ENCODE results near the gene MTMR2. TPM values are rescaled to one million over a fixed set of nuclear protein-coding genes. Genes with fewer than 3 reads are reported as not detected.

The MTMR2 gene
- total and polyA plus RNA-seq, 9 of the 15 experiments (the other 6 are each of a cell fraction or from before 2014, with no cell fraction given) = 12.6 to 35.8 (median 25.2) TPM

- TF ChIP-seq HDAC6 (IDR thresholded peaks at IDR 0.05; ENCODE audit: low read depth, low read length) = no peak
- no peak for TF ChIP-seq MAFK (IDR thresholded peaks at IDR 0.05; ENCODE audit: low read length)
- no peak for TF ChIP-seq ATF4 (CRISPR knock-in tag; IDR thresholded peaks at IDR 0.05)
- no peak for TF ChIP-seq NCOA2 (IDR thresholded peaks at IDR 0.05; ENCODE audit: partially characterized antibody in 2 of 2)
- no peak for TF ChIP-seq SUPT5H (IDR thresholded peaks at IDR 0.05)
- no peak for TF ChIP-seq POLR2AphosphoS2 (IDR thresholded peaks at IDR 0.05; ENCODE audit: low read length)
- no peak for TF ChIP-seq XRCC3 (IDR thresholded peaks at IDR 0.05)
- TF ChIP-seq CEBPB (tag; IDR thresholded peaks at IDR 0.05) = no peak
Measured at GRCh38 chr11:95892492-95892891, 31.4 kb downstream of the MTMR2 start (continued).

DNA sequence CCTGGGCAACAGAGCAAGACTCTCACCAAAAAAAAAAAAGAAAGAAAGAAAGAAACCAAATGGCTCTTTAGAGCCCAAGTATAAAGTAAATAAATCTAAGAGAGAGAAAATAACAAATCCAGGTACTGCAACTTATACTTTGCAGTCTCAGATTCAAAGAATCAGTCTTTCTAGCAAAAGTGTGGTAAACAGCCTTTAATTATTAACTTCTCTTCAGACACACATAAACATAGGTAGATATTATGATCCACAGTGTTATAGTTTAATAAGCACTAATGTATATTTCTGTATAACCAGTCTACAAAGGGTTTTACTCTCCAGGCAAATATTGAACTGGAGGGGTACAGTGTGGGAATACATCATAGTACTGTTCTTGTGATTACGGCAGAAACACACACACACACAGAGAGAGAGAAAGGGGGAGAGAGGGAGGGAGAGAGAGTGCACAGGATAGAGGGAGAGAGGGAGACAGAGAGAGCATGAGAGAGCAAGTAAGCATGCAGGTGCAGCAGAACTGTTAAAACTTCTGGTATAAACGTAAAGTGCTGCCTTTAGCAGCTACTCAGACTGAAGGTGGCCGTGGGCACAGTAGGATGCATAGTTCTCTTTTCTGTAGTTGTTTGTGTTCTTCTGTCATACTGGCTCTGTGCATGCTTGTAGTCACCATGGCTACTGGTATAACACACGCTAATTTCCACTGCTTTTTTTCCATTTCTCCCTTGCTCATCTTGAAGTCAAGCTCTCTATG lies 32.3 kb downstream of the MTMR2 start:
- 50% methylated on average over 4 of the region's 4 CpGs for WGBS (ENCODE audit: insufficient coverage, low coverage, missing lambda C conversion rate)
- H3K27me3 ChIP-seq (ENCODE audit: control insufficient read depth in 2 of 2, insufficient read depth in 2 of 2, low read length in 2 of 2) = no peaks in the 10 kb centered on the region
- ATAC-seq (peak; percentile 50), FAIRE-seq (no peak), DNase-seq (ENCODE audit: extremely low read depth in 1 of 4, low spot score in 3 of 4) (no peak)
- in situ Hi-C loops (cut with MboI) (no loop called here), intact Hi-C loops (cut with micrococcal nuclease) (no loop called here)
- H3K79me2 ChIP-seq (ENCODE audit: control insufficient read depth, insufficient read depth, low read length) = no peaks in the 10 kb centered on the region
- H3K27ac ChIP-seq (ENCODE audit: extremely low read depth, low read depth, low read length) = no peak overlapping the region
- no TSS peak for BruUV-seq (replicated peaks)
- H3K9me1 ChIP-seq (ENCODE audit: control insufficient read depth, insufficient read depth, low read length) = no peaks in the 10 kb centered on the region
- no peaks in the 10 kb centered on the region for H4K20me1 ChIP-seq (replicated peaks; ENCODE audit: control insufficient read depth, insufficient read depth, low read length)
- no peaks in the 10 kb centered on the region for H3K9me3 ChIP-seq (replicated peaks; ENCODE audit: control insufficient read depth, insufficient read depth, low read depth, low read length)
- ChIA-PET CTCF (ENCODE audit: low intra/inter-chr PET ratio) (no interaction called here), POLR2A (interaction anchor here (0.6 kb wide), 1 partner anchor 38 kb away, joined by 3 read pairs; no protein-coding TSS in a partner anchor)
- H3K4me1 ChIP-seq (replicated peaks in 1 of 2; ENCODE audit: control insufficient read depth in 2 of 2, insufficient read depth in 2 of 2, low read length in 2 of 2) = peaks cover 0 to 8% of the 10 kb centered on the region in 2 experiments; a peak in 1 of 5 replicates
- peaks cover 10% of the 10 kb centered on the region; the same call in 1 of the 3 replicates for H3K36me3 ChIP-seq (ENCODE audit: control insufficient read depth, insufficient read depth, low read length)
- no peak overlapping the region for H3K4me3 ChIP-seq
- no peak overlapping the region for H3K9ac ChIP-seq (ENCODE audit: insufficient read depth in 1 of 2, low read depth in 2 of 2, low read length in 2 of 2)
- H2AFZ ChIP-seq (ENCODE audit: low read depth, low read length) = no peak overlapping the region
- no peak for TF ChIP-seq NCOA2 (IDR thresholded peaks at IDR 0.05; ENCODE audit: partially characterized antibody in 2 of 2)
- no peak for TF ChIP-seq PTRF (tag; IDR thresholded peaks at IDR 0.05)
- no peak for TF ChIP-seq TCFL5 (CRISPR knock-in tag; conservative IDR thresholded peaks at IDR 0.05)
- TF ChIP-seq TAF1 (IDR thresholded peaks at IDR 0.05; ENCODE audit: control insufficient read depth, extremely low read depth, insufficient read depth, low read length, severe bottlenecking) = no peak
- TF ChIP-seq RFX1 (IDR thresholded peaks at IDR 0.05) = peak; percentile 36; the same call in 1 of the 2 replicates
- TF ChIP-seq ZKSCAN3 (CRISPR knock-in tag; IDR thresholded peaks at IDR 0.05) = no peak
- no peak overlapping the region for H3K4me2 ChIP-seq (ENCODE audit: insufficient read depth, low read length)
